Trophoblast cell (in vitro differentiated cells and primary cell): Measurements from ENCODE around the gene MALRD1.

ENCODE experiments used
- DNase-seq, 2 donors: peaks; one replicate each; pipeline ENCODE4 v3.0.0-alpha.2; 2016
- H2AFZ ChIP-seq: 2 replicates; pipeline ENCODE4 v1.6.1; 2013; ENCODE audit warnings: low read length, moderate library complexity, mild to moderate bottlenecking; ENCODE audit not compliant: insufficient read depth, poor library complexity
- H2AK5ac ChIP-seq: 2 replicates; pipeline ENCODE4 v1.6.1; 2013; ENCODE audit warnings: mild to moderate bottlenecking, low read length
- H2BK120ac ChIP-seq: 2 replicates; pipeline ENCODE4 v1.6.1; 2013; ENCODE audit warnings: low read length, mild to moderate bottlenecking, moderate library complexity; ENCODE audit not compliant: insufficient read depth, poor library complexity
- H2BK12ac ChIP-seq: 2 replicates; pipeline ENCODE4 v1.6.1; 2013; ENCODE audit warnings: mild to moderate bottlenecking, low read length, moderate library complexity
- H2BK5ac ChIP-seq: 2 replicates; pipeline ENCODE4 v1.6.1; 2013; ENCODE audit warnings: low read length, low read depth, moderate library complexity, mild to moderate bottlenecking; ENCODE audit not compliant: poor library complexity
- H3K14ac ChIP-seq: 2 replicates; pipeline ENCODE4 v1.6.1; 2013; ENCODE audit warnings: mild to moderate bottlenecking, low read length
- H3K18ac ChIP-seq: 2 replicates; pipeline ENCODE4 v1.6.1; 2013; ENCODE audit warnings: mild to moderate bottlenecking, low read length
- H3K23ac ChIP-seq: 2 replicates; pipeline ENCODE4 v1.6.1; 2013; ENCODE audit warnings: low read length
- H3K27ac ChIP-seq: 2 replicates; pipeline ENCODE4 v1.5.1; 2013; ENCODE audit warnings: low read depth, mild to moderate bottlenecking, inconsistent platforms, low read length, moderate library complexity
- H3K27me3 ChIP-seq: 2 replicates; pipeline ENCODE4 v1.6.1; 2013; ENCODE audit warnings: inconsistent platforms, mild to moderate bottlenecking, low read length, moderate library complexity; ENCODE audit not compliant: insufficient read depth
- H3K36me3 ChIP-seq, 2 experiments: 1 replicate in 1 of 2; 2 replicates in 1 of 2; pipeline ENCODE4 v1.6.1; 2013; ENCODE audit warnings: low read length in 2 of 2, mild to moderate bottlenecking in 2 of 2, moderate library complexity in 1 of 2; ENCODE audit not compliant: insufficient read depth in 2 of 2, control insufficient read depth in 1 of 2
- H3K4ac ChIP-seq: 2 replicates; pipeline ENCODE4 v1.6.1; 2013; ENCODE audit warnings: low read depth, mild to moderate bottlenecking, low read length, moderate library complexity
- H3K4me1 ChIP-seq, 2 experiments: 1 replicate in 1 of 2; 2 replicates in 1 of 2; pipeline ENCODE4 v1.6.1; 2013; ENCODE audit warnings: low read length in 2 of 2, mild to moderate bottlenecking in 2 of 2, moderate library complexity in 1 of 2; ENCODE audit not compliant: insufficient read depth in 2 of 2, control insufficient read depth in 1 of 2
- H3K4me2 ChIP-seq: 2 replicates; pipeline ENCODE4 v1.6.1; 2013; ENCODE audit warnings: inconsistent platforms, mild to moderate bottlenecking, low read length, moderate library complexity
- H3K4me3 ChIP-seq: 2 replicates; pipeline ENCODE4 v1.5.1; 2013; ENCODE audit warnings: mild to moderate bottlenecking, low read depth, low read length, inconsistent platforms
- H3K79me1 ChIP-seq: one replicate; pipeline ENCODE4 v1.6.1; 2013; ENCODE audit warnings: low read length
- H3K79me2 ChIP-seq: 2 replicates; pipeline ENCODE4 v1.6.1; 2013; ENCODE audit warnings: low read length, mild to moderate bottlenecking; ENCODE audit not compliant: control insufficient read depth, insufficient read depth, poor library complexity
- H3K9ac ChIP-seq: 2 replicates; pipeline ENCODE4 v1.6.1; 2013; ENCODE audit warnings: mild to moderate bottlenecking, low read length
- H3K9me3 ChIP-seq: 2 replicates; pipeline ENCODE4 v1.6.1; 2013; ENCODE audit warnings: low read depth, mild to moderate bottlenecking, control low read depth, inconsistent platforms, low read length; ENCODE audit not compliant: insufficient read depth
- H4K12ac ChIP-seq: 2 replicates; pipeline ENCODE4 v1.6.1; 2013; ENCODE audit warnings: low read depth, mild to moderate bottlenecking, low read length, moderate library complexity
- H4K8ac ChIP-seq: 2 replicates; pipeline ENCODE4 v1.6.1; 2013; ENCODE audit warnings: low read depth, mild to moderate bottlenecking, low read length, moderate library complexity
- H4K91ac ChIP-seq: one replicate; pipeline ENCODE4 v1.6.1; 2013; ENCODE audit warnings: low read depth, mild to moderate bottlenecking, low read length, moderate library complexity
- WGBS: extraction: QIAGEN DNeasy Blood & Tissue Kit; methylation state at CpG from one replicate; pipeline ENCODE4 v1.1.7; 2013; ENCODE audit warnings: missing lambda C conversion rate; ENCODE audit not compliant: insufficient read length, insufficient coverage; ENCODE audit errors: extremely low coverage; 5-methylcytosine and 5-hydroxymethylcytosine counted together

Gene MALRD1

DNA sequence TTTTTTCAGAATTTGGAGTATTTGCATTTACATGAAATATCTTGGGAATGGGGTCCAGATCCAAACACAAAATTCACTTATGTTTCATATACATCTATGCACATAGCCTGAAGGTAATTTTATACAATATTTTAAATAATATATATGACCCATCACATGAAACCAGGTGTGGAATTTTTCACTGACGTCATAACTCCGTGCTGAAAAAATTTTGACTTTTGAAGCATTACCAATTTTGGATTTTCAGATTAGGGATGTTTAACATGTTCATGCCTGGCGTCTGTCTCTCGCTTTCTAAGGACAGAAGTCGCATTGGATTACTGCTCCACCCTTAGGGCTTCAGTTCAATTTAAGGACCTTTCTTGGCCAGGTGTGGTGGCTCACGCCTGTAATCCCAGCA, 418.1 kb downstream of the MALRD1 start:
- H3K79me1 ChIP-seq, result no peaks in the 10 kb centered on the region
- H3K79me2 ChIP-seq, result no peaks in the 10 kb centered on the region
- no peak overlapping the region for H4K91ac ChIP-seq
- no peak overlapping the region for H2BK120ac ChIP-seq
- no peak overlapping the region for H3K27ac ChIP-seq
- no peak overlapping the region for H3K18ac ChIP-seq
- H3K36me3 ChIP-seq, result no peaks in the 10 kb centered on the region
- H3K9me3 ChIP-seq, result no peaks in the 10 kb centered on the region
- no peak for DNase-seq
- no peak overlapping the region for H3K23ac ChIP-seq
- no peaks in the 10 kb centered on the region for H3K27me3 ChIP-seq
- H4K8ac ChIP-seq, result no peak overlapping the region
- no peak overlapping the region for H3K14ac ChIP-seq
- H3K4me3 ChIP-seq, result no peak overlapping the region
- H3K4me2 ChIP-seq, result no peak overlapping the region
- H2AFZ ChIP-seq, result no peak overlapping the region
- H4K12ac ChIP-seq, result no peak overlapping the region
- no peak overlapping the region for H2AK5ac ChIP-seq
- H2BK5ac ChIP-seq, result no peak overlapping the region
- H3K4me1 ChIP-seq, result no peaks in the 10 kb centered on the region
- H3K9ac ChIP-seq, result no peak overlapping the region
- WGBS, result no CpG with 5 or more reads among the region's 6 CpGs
- no peak overlapping the region for H3K4ac ChIP-seq
- no peak overlapping the region for H2BK12ac ChIP-seq

DNA sequence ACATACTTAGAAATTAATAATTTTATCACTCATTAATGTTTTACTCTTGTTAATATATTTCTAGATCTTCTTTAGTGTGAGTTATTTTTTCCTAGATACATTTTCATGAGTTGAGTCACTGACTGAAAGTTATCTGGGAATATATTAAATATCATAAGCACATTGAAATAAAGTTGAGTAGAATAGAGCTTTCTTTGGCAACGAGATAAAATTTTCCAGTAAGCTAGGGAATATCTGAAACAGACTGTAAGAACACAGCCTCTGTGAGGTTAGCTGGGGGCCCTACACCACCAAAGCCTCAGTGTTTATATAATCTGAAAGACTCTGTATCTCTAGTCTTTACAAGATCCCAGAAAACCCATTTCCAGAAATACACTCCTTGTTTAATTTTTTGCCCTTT, 419.8 kb downstream of the MALRD1 start:
- H4K12ac ChIP-seq, result no peak overlapping the region
- H4K8ac ChIP-seq, result no peak overlapping the region
- no peaks in the 10 kb centered on the region for H3K27me3 ChIP-seq
- no peak overlapping the region for H2AFZ ChIP-seq
- no peak overlapping the region for H3K4me2 ChIP-seq
- no peak overlapping the region for H3K23ac ChIP-seq
- no peak overlapping the region for H2BK12ac ChIP-seq
- H3K79me2 ChIP-seq, result no peaks in the 10 kb centered on the region
- no peak overlapping the region for H3K14ac ChIP-seq
- H3K4ac ChIP-seq, result no peak overlapping the region
- no peak overlapping the region for H3K18ac ChIP-seq
- DNase-seq, result no peak
- H3K4me1 ChIP-seq, result no peaks in the 10 kb centered on the region
- H3K79me1 ChIP-seq, result no peaks in the 10 kb centered on the region
- no peak overlapping the region for H2BK120ac ChIP-seq
- no CpG with 5 or more reads among the region's 1 CpG for WGBS
- no peak overlapping the region for H3K9ac ChIP-seq
- H2BK5ac ChIP-seq, result no peak overlapping the region
- H3K27ac ChIP-seq, result no peak overlapping the region
- H2AK5ac ChIP-seq, result no peak overlapping the region
- no peaks in the 10 kb centered on the region for H3K9me3 ChIP-seq
- no peak overlapping the region for H3K4me3 ChIP-seq
- H3K36me3 ChIP-seq, result no peaks in the 10 kb centered on the region
- H4K91ac ChIP-seq, result no peak overlapping the region

GRCh38 chr10:19469521-19469920, 420.9 kb downstream of the MALRD1 start:
- no peaks in the 10 kb centered on the region for H3K79me1 ChIP-seq
- no peak overlapping the region for H3K4me2 ChIP-seq
- no peak overlapping the region for H3K23ac ChIP-seq
- no peak overlapping the region for H3K9ac ChIP-seq
- H3K9me3 ChIP-seq, result no peaks in the 10 kb centered on the region
- no peak overlapping the region for H3K4me3 ChIP-seq
- H3K4ac ChIP-seq, result no peak overlapping the region
- H2BK5ac ChIP-seq, result no peak overlapping the region
- no peak overlapping the region for H4K91ac ChIP-seq
- no peak for DNase-seq
- H3K27ac ChIP-seq, result no peak overlapping the region
- H3K27me3 ChIP-seq, result no peaks in the 10 kb centered on the region
- H2BK12ac ChIP-seq, result no peak overlapping the region
- WGBS, result no CpG with 5 or more reads among the region's 1 CpG
- H3K36me3 ChIP-seq, result no peaks in the 10 kb centered on the region
- no peak overlapping the region for H2BK120ac ChIP-seq
- H4K12ac ChIP-seq, result no peak overlapping the region
- no peak overlapping the region for H4K8ac ChIP-seq
- no peak overlapping the region for H2AFZ ChIP-seq
- H3K79me2 ChIP-seq, result no peaks in the 10 kb centered on the region
- H3K4me1 ChIP-seq, result no peaks in the 10 kb centered on the region
- H2AK5ac ChIP-seq, result no peak overlapping the region
- H3K18ac ChIP-seq, result no peak overlapping the region
- no peak overlapping the region for H3K14ac ChIP-seq

GRCh38 chr10:19479854-19480253, 431.3 kb downstream of the MALRD1 start:
- no peak for DNase-seq
- no peaks in the 10 kb centered on the region for H3K27me3 ChIP-seq
- H2BK12ac ChIP-seq, result no peak overlapping the region
- no peak overlapping the region for H2BK120ac ChIP-seq
- no peak overlapping the region for H3K9ac ChIP-seq
- no peak overlapping the region for H4K8ac ChIP-seq
- H3K9me3 ChIP-seq, result no peaks in the 10 kb centered on the region
- no peak overlapping the region for H3K4me3 ChIP-seq
- no peak overlapping the region for H2AFZ ChIP-seq
- H3K79me2 ChIP-seq, result no peaks in the 10 kb centered on the region
- no peaks in the 10 kb centered on the region for H3K36me3 ChIP-seq
- no peak overlapping the region for H3K23ac ChIP-seq
- no peak overlapping the region for H4K91ac ChIP-seq
- WGBS, result no CpG with 5 or more reads among the region's 4 CpGs
- no peak overlapping the region for H3K4me2 ChIP-seq
- no peak overlapping the region for H3K18ac ChIP-seq
- no peak overlapping the region for H2AK5ac ChIP-seq
- H2BK5ac ChIP-seq, result no peak overlapping the region
- no peak overlapping the region for H3K4ac ChIP-seq
- no peak overlapping the region for H3K14ac ChIP-seq
- no peak overlapping the region for H4K12ac ChIP-seq
- H3K4me1 ChIP-seq, result no peaks in the 10 kb centered on the region
- H3K27ac ChIP-seq, result no peak overlapping the region
- no peaks in the 10 kb centered on the region for H3K79me1 ChIP-seq
